PFSK-1 (cell line): ENCODE measurements around the gene ATXN2.

Experiments used
- POLR2AphosphoS5 ChIP-seq: IDR thresholded peaks from 2 replicates; pipeline ENCODE4 v1.6.1; 2012; ENCODE audit warnings: low read depth, mild to moderate bottlenecking, control low read depth, low read length, moderate library complexity
- REST ChIP-seq, 2 experiments: IDR thresholded peaks; 2 replicates each; pipeline versions ENCODE4 v1.6.1 to v1.8.0; 2011 to 2012; ENCODE audit warnings: low read depth in 2 of 2, low read length in 2 of 2, control low read depth in 1 of 2, inconsistent platforms in 1 of 2, mild to moderate bottlenecking in 1 of 2, moderate library complexity in 1 of 2; ENCODE audit not compliant: insufficient read depth in 1 of 2
- TAF1 ChIP-seq: IDR thresholded peaks from 2 replicates; pipeline ENCODE4 v1.6.1; 2012; ENCODE audit warnings: low read length, control low read depth, borderline replicate concordance; ENCODE audit not compliant: insufficient read depth

GRCh38 chr12:111424793-111425251 is 174.3 kb downstream of the ATXN2 start:
- TF ChIP-seq TAF1: no peak
- no peak for TF ChIP-seq POLR2AphosphoS5
- TF ChIP-seq REST (IDR thresholded peaks at IDR 0.05; ENCODE audit: insufficient read depth in 1 of 2, low read depth in 2 of 2, low read length in 2 of 2): no peak
